HG03558 (cell line): Measurements from ENCODE around the gene GAS7.
"Not testable (repeated sequence)": the region's sequence is repeated elsewhere in the genome, so short reads cannot be mapped to it uniquely, and the experiment has no call there.

Source experiments
- ATAC-seq: cut with Tn5 transposase; IDR thresholded peaks from one replicate; pipeline ENCODE4 v1.9.1; 2021; ENCODE audit warnings: moderate number of reproducible peaks; ENCODE audit not compliant: unreplicated experiment; ENCODE audit errors: extremely low read depth

The GAS7 gene

DNA sequence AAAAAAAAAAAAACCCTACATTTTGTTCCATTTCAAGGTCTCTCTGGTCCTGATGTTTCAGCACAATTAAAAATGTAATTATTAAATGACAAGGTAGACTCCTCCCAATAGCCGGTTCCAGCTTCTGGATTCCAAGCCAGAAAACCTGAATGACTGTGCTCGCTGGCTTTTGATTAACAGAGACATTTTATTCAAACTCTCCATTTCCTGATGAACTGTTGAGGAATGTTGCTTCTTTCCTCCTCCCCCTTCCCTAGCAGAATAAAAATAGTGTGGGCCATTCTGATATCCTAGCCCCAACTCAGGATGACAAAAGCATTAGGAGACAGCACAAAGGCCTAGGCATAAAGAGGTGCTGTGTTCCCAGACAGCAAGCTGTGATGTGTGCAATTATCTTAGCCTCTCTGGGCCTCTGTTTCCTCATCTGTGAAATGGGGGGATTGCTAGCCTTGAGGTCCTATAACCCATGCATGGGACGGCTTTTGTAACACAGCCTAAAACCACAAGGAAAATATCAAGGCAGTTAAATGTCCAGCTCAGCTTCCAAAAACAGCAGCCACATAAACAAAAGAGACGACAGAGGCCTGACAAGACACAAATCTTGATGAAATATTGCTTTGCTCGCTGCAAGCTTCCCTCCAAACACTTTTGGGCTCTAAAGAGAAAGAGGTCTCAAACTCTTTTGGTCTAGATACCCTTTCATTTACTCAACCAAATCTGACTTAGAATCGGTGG, 166.1 kb downstream of the GAS7 start:
- ATAC-seq: no peak

DNA sequence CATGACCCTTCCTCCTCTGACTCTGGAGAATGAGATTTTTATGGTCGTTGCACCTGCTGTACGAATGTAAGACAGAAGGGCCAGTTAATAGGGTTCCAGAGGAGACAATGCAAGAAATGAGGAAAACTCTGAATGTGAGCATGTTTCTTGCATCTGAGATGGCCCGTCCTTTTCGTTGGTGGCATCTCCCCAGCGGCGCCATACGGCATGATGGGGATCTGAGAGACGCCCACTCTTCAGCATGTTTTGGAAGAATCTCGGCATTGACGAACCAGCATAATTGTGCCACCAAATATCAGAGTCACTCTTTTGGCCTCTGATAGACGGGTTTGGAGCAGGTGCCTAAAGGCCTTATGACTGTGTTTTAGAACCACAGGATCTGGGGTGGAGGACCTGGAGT, 166.8 kb downstream of the GAS7 start:
- no peak for ATAC-seq

DNA sequence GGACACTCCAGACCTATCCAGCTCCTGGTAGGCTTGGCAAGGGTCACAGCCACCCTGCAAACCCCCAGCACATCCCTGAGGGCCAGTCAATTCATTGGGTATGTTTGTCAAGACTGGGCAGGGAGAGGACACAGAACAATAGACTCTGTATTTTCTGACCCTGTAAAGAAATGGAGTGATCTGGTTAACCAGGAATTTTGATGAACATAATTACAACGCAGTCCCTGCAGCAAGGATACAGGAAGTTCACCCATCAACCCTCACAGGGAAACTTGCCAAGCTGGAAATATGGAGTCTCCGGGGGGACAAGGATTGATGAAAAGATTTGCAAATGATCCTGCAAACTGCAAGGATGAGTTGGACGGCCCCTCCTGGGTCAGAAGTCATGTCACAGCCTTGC, 167.3 kb downstream of the GAS7 start:
- ATAC-seq: no peak

DNA sequence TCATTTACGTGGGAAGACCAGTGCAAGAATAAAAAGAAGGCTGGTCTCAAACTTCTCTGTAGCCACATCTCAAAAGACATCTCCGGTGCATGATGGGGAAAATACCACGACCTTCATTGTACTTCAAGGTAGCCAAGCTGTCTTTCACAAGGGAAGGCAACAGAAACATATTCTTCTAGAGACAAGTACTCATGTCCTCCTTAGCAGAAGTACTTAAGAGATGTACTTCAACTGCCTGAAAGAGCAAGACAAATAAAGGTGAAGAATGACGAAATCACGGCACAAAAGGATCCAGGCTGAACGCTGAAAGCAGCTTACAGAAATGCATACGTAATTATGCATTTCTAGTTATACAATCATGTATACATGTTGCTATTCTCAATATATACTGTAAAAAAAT, 169.3 kb downstream of the GAS7 start:
- ATAC-seq: no peak

DNA sequence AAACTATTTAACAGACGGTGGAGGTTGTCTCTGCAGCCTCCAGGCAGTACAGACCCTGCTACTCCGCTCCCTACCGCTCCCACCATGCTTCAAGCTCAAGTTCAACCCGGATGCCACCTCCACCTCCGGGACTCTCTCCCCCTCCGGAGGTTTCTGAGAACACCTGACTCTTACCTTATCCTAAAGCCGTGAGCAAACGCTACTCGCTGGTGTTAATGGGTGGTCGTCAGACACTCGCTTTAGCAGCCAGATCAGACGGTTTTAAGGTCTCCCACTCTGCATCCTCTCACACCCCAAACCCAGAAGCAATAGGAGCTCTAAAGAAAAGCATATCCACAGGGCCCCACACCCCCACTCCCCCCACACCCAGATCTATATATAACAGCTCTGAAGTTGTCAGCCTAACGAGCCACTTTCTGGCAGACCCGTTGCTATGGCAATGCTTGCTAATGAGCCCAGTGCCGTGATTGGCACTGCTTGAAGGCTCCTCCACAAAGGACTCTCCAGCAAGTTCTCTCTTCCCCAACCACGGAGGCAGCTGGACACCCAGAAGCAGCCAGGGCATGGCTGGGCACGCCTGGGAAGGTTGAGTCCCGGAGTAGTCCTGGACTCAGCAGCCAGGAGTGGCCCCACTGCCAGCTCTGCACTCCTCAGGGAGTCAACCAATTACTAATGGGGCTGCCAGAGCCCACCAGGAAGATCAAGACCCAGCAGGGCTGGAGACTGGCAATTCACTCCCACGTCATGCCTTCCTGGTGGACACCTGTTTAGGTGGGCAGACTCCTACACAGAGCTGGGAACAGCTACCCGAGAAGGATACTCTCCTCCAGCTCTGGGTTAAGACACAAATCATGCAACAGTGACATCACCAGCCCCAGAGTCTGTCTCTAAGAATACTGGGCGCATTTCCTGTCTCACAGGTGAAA, 172.2 kb downstream of the GAS7 start:
- no peak for ATAC-seq

DNA sequence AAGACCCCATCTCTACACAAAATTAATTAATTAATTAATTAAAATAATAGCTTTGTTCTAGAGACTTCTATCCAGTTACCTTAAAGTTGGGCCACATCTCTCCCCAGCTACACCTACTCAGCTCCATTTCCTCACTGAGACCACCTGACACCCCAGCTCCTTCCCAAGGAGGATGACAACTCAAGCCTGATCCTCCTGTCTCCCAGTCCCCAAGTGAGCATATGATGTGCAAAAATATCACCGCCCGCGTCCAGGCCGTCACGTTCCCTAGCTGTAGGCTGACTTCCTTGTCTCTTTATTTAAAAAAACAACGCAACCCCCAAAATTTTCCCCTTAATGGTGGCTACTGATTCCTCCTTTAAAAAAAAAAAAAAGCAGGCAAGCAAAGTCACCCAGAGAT, 173.2 kb downstream of the GAS7 start:
- no peak for ATAC-seq

DNA sequence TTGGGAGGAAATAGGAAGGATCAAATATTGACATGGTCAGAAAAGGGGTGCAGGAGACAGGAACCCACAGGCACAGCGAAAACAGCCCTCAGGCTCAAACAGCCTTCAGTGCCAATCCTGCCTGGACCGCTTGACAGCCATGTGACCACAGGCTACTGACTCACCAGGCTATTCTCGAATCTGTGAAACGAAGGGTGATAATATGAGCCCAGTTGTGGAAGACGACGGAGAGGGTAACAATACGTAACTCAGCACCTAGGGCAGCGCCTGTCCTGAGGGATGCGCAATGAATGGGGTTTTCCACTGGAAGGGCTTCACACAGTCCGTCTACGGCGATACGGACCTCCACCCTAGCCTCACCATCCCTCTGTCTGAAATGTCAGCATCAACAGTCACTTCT, 176.0 kb downstream of the GAS7 start:
- no peak for ATAC-seq

DNA sequence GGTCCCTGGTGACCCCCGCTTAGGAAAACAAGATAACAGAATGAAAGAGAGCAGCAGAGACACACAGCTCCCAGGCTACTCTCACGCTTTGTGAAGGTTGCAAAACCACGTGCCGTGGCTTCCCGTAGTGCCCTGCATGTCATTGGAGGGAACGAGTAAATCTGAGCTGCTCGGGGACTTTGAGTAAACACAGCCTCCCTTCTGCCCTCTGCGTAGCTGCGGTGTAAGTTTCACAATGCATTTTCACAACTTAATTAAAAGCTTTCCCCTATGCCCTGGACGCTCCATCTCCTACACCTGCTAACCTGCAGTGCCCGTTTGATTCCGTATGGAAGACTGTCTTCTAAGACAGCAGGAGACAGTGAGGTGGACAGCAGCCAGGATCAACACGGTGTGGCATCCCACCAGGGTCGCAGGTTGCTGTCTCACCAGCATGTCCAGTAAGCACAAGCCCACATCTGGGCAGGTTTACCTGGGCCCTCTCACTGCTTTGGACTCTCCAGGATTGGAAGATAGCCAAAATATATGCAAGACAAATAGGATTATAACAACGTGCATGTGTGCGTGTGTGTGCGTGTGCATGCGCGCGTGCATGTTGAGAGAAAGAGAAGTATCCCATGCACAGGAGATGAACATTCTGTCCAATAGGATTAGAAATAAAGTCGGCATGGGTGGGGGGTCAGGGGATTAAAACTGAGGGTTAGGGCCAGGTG, 177.0 kb downstream of the GAS7 start:
- ATAC-seq: no peak

DNA sequence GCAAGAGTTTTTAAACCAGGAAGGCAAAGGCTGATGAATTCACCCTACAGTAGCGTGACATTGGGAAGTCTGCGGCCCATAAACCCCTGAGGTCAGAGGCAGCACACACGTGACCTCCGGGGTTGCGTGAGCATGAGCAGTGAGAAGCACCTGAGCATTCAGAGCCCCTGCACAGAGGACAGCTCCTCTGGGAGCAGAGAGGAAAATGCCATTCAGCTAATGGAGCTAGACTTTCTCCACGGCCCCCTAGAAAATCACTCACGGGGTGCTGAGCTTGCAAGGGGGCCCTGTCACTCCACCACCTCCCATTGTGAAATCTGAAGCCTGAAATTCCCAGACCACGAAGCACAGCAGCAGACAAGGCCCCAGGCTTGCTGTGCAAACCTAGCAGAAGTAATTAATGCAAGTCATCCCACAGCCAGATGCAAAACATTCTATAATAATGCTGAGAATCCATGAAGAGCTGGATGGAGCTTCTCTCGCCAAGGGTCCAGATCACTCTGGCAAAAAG, 178.4 kb downstream of the GAS7 start:
- no peak for ATAC-seq

DNA sequence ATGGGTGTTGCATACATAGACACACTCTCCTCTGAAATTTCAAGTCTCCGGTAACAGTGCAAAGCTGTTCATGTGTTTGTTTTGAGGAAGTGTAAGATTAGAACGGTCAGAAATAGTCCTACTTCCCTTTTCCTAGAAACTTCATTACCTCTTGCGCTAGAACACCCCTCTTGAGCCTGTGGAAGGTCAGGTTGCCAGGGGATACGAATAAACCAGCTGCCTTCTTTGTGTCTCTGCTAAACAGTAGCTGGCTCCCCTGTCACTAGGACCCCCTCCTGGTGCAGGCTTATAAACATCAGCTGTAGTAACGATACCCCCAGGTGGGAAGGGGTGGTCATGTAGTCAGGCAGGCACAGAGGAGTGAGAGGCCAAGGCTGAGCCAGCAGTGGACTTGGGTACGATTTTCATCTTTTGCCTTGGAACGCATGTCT, 179.9 kb downstream of the GAS7 start:
- ATAC-seq: no peak

DNA sequence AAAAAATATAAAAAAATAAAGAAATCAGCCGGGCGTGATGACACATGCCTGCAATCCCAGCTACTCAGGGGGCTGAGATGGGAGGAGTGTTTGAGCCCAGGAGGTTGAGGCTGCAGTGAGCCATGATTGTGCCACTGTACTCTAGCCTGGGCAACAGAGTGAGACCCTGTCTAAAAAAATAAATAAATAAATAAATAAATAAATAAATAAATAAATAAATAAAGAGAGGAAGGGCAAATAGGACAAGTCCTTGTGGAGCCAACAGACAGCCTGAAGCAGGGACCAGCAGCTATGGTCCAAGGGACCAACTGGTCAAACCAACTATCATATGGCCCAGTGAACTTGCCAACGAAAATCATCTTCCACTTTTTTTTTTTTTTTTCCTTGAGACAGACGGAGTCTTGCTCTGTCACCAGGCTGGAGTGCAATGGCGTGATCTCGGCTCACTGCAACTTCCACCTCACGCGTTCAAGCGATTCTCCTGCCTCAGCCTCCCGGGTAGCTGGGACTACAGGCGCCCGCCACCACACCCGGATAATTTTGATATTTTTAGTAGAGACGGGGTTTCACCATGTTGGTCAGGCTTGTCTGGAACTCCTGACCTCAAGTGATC, 181.3 kb downstream of the GAS7 start:
- not testable (repeated sequence) for ATAC-seq

DNA sequence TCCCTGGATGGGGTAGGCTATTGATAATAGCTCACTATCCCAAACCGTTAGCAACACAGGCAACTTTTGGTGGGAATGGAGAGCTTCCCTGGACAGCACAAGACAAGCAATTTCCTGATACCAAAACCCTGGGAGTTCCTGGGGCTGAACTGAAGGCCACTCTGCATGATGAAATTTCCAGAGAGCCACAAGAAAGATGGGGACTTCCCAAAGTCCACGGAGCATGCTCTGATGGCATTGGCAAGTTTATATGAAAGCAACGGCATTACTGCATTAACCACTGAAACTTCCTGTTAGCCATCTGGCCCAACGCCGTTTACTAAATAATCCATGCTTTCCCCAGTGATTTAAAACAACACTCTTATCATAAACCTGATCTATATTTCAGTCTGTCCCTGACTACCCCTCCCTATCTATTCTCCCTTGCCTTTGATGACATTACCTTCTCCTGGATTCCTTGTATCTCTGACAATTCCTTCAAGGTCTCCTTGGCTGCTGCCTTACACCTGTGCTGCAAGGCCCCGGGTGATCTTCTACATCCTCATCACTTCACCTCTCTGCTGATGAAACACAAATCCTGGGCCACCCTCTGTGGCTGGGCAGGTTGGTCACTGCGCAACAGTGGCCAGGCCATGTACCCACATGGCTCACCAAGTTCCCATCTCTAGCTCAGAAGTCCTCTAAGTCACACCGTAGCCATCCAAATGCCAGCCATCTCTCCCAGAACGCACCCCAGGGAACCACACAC, 184.9 kb downstream of the GAS7 start:
- peak; percentile 51 for ATAC-seq

DNA sequence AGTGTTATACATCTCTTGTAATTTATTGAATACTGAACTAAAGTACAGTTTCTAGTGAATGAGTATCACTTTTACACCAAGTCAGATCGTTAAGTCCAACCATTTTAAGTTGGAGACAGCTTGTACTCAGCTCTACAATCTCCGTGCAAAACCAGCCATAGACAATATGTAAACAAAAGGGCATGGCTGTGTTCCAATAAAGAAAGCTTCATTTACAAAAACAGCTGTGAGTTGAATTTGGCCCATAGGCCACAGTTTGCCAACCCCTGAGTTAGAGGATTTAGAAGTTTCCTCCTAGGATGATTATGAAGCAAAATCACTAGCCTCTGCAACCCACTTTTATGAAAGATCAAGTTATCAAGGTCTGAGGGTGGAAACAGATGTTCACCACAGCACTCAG, 187.7 kb downstream of the GAS7 start:
- no peak for ATAC-seq

DNA sequence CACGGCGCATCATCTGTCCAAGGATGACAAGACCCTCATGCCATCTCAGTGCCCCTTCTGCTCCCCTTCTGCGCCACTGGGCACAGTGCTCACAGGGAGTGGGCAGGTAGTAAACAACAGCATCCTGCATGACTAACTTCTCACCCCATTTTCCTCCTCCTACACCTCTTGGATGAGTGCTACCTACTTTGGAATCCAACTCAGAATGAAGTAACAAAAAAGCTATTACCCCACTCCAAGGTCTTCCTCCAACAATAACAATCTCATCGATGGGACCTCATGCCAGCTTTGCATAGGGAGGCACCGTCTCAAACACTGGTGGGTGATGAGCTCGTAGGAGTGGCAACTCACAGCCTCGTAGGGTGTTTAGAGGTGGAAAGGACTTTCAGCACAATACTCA, 194.7 kb downstream of the GAS7 start:
- no peak for ATAC-seq

DNA sequence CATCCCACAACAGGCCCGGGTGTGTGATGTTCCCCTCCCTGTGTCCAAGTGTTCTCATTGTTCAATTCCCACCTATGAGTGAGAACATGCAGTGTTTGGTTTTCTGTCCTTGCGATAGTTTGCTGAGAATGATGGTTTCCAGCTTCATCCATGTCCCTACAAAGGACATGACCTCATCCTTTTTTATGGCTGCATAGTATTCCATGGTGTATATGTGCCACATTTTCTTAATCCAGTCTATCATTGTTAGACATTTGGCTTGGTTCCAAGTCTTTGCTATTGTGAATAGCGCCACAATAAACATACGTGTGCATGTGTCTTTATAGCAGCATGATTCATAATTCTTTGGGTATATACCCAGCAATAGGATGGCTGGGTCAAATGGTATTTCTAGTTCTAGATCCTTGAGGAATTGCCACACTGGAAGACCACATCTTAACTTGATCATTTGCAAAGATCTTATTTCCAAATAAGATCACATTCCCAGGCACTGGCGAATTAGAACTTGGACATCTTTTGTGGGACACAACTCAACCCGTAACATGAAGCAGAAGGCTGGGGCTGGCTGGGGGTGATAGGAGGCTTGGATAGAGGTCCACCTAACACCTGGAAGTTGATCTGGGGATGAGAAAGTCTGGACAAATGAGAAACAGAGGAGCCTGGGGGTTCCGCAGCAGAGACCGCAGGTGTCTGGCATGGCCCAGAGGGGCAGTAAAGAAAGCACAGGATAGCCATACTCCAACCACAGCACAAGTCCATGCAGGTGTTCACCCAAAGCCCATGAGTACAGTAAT, 195.6 kb downstream of the GAS7 start:
- not testable (repeated sequence) for ATAC-seq

DNA sequence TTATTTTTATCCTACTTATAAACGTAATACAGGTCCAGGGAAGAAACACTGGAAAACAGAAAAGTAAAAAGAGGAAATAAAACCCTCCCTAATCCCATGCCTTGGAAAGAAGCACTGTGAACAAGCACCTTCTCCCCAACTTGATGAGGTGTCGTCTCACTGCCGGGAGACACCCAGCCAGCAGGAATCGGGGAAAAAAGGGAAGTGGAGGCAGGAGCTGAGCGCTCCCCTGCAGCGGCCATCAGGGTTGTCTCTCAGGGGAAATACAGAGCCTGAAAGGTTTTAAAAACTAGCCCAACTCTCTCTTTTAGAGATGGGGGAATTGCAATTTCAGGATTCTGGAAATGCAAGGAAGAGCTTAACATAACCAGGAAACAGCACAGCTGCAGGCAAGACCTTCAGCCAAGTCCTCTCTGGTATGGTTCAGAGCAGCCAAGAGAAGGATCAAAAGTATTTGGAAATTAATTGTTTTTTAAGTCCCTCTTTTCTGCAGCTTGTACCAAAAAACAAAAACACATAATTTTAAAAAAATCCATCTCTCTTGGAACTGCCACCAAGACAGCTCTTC, 197.0 kb downstream of the GAS7 start:
- no peak for ATAC-seq

DNA sequence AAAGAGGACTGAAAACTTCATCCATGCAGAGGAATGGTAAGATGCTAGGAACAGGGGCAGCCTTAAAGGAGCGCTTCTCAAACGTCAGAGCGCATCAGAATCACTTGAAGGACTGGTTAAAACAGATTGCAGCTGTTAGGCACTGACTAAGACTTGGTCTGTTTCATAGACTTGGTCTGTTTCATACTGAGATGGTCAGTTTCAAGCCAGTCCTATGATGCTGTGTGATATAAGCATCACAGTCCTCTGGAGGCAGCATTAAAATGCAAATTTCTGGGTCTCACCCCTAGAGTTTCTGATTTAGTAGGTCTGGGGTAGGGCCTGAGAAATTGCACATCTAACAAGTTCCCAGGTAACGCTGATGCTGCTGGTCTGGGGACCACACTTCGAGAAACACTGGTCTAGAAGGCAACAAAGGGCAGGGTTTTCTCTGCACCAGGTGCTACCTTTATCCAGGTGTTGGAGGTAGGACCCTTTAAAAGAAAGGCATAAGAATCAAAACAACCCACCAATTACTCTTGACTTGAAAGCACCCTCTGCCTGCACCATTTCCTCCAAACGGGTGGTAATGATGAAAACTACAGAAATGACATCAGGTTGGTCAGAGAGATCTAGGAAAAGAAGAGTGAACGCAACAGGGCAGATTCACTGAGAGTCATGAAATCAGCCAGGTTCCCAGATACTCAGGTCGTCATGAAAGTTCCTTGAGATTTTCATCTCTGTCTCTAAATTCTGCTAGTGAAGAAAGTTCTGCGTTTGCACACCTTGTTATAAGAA, 198.3 kb downstream of the GAS7 start:
- no peak for ATAC-seq

DNA sequence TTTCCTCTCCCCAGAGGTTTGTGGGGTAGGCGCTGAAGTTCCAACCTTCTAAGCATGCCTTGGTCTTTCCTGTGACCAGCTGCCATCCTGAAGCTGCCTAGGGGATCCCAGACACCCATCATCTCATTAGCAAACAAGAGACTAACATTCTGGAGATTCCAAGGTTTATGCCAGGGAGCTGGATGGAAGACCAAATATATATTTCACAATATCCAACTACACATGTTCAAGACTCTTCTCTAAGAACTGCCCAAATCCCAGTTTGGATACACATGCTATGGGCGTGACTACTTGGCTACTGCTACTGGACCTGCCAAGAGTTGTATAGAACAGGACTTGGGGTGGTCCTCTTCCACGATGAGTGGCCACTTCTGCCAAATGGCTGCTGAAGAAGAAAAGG, 200.3 kb downstream of the GAS7 start:
- no peak for ATAC-seq
